Tibial nerve (tissue), 4 donors: ENCODE data around the gene HS3ST1.

Experiments
- CTCF ChIP-seq, 5 experiments: fragments of 200-600 bp in 3 of 5; fragments of 450-650 bp in 2 of 5; sonication (generic) in 3 of 5; IDR thresholded peaks; one replicate each; pipeline ENCODE4 v1.5.1; 2016 to 2019; ENCODE audit warnings: antibody characterized with exemption in 5 of 5, mild to moderate bottlenecking in 3 of 5, moderate library complexity in 2 of 5
- EP300 ChIP-seq, 2 donors: sonication (generic); formaldehyde crosslinking; IDR thresholded peaks; one replicate each; pipeline ENCODE4 v1.6.1; 2017; ENCODE audit warnings: antibody characterized with exemption in 2 of 2, mild to moderate bottlenecking in 1 of 2
- POLR2A ChIP-seq, 2 donors: fragments of 450-650 bp; IDR thresholded peaks; one replicate each; pipeline ENCODE4 v1.6.1; 2017; ENCODE audit warnings: antibody characterized with exemption in 2 of 2, mild to moderate bottlenecking in 2 of 2, moderate library complexity in 2 of 2

DNA sequence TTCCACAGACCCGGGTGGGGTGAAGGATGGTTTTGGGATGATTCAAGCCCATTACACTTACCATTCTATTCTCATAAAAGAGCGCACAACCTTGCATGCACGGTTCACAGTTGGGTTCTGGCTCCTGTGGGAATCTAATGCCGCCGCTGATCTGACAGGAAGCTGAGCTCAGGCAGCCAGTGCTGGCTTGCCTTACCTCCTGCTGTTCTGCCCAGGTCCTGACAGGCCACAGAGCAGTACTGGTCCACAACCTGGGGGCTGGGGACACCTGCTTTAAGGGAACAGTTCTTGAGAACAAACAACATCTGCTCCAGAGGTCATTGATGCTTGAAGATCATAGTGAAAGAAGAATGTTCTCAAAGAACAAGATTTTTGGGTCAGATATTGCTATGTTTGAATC is 8.0 kb upstream of the HS3ST1 start:
- TF ChIP-seq CTCF (IDR thresholded peaks at IDR 0.05) (no peak), POLR2A (IDR thresholded peaks at IDR 0.05) (no peak), EP300 (IDR thresholded peaks at IDR 0.05) (no peak)
